ENCODE measurements around the gene KCNN1. TPM values are rescaled to one million over a fixed set of nuclear protein-coding genes. Genes with fewer than 3 reads are reported as not detected.
A peak's percentile ranks its signal among the peaks of the same experiment; 100 is the strongest.
"Not testable (repeated sequence)": the region's sequence is repeated elsewhere in the genome, so short reads cannot be mapped to it uniquely, and the experiment has no call there.

KCNN1 gene
- total RNA-seq, 6 experiments from 2014 or later, result not detected

DNA sequence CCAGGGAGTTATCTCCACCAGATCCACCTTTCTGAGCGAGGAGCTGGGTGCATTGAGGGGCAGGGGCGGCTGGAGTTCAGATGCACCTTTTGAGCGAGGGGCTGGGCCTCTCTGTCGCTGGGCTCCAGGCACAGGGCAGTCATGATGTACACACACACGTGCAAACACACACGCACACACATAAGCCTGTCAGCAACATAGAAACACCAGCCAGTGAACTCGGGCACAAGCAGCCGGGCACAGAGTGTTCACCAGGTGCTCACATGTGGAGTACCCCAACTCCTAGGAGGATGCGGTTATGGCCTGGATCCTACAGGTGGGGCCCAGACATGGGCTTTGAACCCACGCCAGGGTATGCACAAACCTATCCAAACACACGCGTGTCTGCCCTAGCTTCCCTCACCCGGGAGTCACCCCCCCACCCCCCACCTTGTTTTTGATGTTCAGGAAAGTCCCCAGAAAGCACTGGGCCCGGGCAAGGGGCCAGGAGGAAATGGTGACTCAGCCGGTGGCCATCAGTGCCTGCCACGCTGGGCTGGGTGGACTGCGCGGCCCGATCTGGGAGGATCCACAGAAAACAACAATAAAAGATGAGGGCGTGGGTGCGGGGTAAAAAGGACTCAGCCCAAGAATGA, 54.3 kb downstream of the KCNN1 start:
- H3K27me3 Mint-ChIP-seq (ENCODE audit: insufficient read depth), result peaks cover 2% of the 10 kb centered on the region; the same call in 1 of the 2 replicates
- peak overlapping the region; percentile 98 for H3K27ac Mint-ChIP-seq
- TF ChIP-seq, protein P1, sequence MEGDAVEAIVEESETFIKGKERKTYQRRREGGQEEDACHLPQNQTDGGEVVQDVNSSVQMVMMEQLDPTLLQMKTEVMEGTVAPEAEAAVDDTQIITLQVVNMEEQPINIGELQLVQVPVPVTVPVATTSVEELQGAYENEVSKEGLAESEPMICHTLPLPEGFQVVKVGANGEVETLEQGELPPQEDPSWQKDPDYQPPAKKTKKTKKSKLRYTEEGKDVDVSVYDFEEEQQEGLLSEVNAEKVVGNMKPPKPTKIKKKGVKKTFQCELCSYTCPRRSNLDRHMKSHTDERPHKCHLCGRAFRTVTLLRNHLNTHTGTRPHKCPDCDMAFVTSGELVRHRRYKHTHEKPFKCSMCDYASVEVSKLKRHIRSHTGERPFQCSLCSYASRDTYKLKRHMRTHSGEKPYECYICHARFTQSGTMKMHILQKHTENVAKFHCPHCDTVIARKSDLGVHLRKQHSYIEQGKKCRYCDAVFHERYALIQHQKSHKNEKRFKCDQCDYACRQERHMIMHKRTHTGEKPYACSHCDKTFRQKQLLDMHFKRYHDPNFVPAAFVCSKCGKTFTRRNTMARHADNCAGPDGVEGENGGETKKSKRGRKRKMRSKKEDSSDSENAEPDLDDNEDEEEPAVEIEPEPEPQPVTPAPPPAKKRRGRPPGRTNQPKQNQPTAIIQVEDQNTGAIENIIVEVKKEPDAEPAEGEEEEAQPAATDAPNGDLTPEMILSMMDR (IDR thresholded peaks at IDR 0.05), result no peak
- H3K4me1 Mint-ChIP-seq (ENCODE audit: low read depth), result peaks cover 39% of the 10 kb centered on the region
- H3K9me3 Mint-ChIP-seq, result no peaks in the 10 kb centered on the region
- peak overlapping the region; percentile 76 for H3K4me3 Mint-ChIP-seq
- peak; percentile 77 for DNase-seq
- H3K36me3 Mint-ChIP-seq (ENCODE audit: low read depth), result no peaks in the 10 kb centered on the region; the same call in 1 of the 2 replicates

DNA sequence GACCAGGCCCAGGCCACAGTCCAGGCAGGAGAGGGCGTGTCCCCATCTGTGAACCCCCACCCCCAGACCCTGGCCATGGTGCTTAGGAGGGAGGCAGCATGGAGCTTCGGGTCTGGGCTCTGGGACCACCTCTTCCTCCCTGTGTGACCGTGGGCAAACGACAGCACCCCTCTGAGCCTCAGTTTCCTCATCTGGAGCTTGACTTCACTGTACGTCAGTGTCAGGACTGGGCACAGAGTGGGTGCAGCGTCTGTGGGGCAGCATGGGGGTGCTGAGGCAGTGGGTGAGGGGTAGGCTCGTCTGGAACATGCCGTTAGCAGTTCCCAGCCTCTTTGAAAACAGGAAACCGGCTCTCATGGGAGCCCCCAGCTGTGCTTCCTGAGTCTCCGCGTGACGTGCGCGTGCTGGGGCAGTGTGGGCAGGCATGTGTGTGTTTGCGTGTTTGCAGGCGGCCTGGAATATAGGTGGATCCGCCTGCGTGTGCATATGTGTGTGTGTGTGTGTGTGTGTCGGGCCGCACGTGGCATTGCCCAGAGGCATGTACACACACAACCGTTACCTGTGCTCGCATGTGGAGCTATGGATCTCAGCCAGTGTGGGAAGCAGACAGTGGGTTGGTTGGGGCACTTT, 56.8 kb downstream of the KCNN1 start:
- Mint-ChIP-seq H3K4me3 (no peak overlapping the region), H3K4me1 (ENCODE audit: low read depth) (peaks cover 29% of the 10 kb centered on the region), H3K27ac (no peak overlapping the region), H3K9me3 (no peaks in the 10 kb centered on the region), H3K36me3 (ENCODE audit: low read depth) (no peaks in the 10 kb centered on the region; the same call in 1 of the 2 replicates), H3K27me3 (ENCODE audit: insufficient read depth) (peaks cover 2% of the 10 kb centered on the region; the same call in 1 of the 2 replicates)
- no peak for DNase-seq
- TF ChIP-seq, protein P1 (IDR thresholded peaks at IDR 0.05), result no peak

DNA sequence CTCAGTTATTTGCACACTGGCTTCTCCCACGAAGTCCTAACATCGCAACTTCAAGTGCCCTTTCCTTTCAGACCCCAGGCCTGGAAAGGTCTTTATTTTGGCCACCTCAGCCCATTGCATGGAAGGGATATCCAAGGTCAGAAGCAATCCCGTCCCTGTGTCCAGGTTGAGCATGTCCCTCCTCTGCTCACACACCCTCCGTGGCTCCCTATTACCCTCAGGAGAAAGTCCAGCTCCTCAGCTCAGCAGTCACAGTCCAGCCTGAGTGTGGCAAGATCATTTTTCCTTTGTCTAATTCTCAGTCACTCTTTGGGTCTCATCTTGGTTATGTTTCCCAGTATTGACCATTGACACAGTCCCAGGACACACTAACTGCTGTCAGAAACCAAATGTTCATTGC, 60.2 kb downstream of the KCNN1 start:
- H3K27ac Mint-ChIP-seq, result no peak overlapping the region
- peaks cover 4% of the 10 kb centered on the region for H3K4me1 Mint-ChIP-seq (ENCODE audit: low read depth)
- no peak overlapping the region for H3K4me3 Mint-ChIP-seq
- DNase-seq, result no peak
- TF ChIP-seq, protein P1 (IDR thresholded peaks at IDR 0.05), result no peak
- H3K27me3 Mint-ChIP-seq (ENCODE audit: insufficient read depth), result peaks cover 4% of the 10 kb centered on the region
- H3K9me3 Mint-ChIP-seq, result no peaks in the 10 kb centered on the region
- no peaks in the 10 kb centered on the region; the same call in 1 of the 2 replicates for H3K36me3 Mint-ChIP-seq (ENCODE audit: low read depth)

DNA sequence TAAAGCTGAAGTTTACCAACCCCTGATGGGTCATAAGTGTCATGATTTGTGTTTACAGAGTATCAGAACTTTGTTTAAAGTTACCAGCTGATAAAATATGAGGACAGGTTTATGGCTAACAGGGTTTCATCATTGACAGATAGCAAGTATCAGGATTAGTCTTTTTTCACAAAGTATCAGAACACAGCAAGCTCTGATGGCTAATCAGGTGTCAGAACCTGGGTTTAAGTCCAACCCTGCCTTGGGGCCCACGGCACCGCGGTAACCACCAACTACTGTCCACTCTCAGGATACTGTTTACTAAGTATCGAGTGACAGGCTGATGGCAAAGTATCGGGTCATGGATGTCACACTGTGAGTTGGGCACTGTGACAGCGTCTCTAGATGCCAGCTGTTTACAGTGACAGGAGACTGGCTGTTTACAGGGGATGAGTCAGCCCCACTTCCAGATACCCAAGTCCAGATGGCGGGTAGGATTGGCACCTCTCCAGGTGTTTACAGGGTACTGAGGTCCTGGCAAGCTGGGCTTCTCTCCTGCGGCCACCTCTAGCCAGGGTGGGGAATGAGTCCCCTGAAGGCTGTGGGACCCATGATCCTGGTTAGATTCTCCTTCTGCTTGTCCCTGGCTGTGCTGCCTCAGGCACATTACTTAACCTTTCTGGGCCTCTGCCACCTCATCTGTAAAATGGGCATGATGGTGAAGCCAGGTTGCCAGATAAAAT, 62.9 kb downstream of the KCNN1 start:
- peak; percentile 28 for DNase-seq
- no peaks in the 10 kb centered on the region for H3K36me3 Mint-ChIP-seq (ENCODE audit: low read depth)
- peaks cover 6% of the 10 kb centered on the region for H3K27me3 Mint-ChIP-seq (ENCODE audit: insufficient read depth)
- no peak overlapping the region for H3K27ac Mint-ChIP-seq
- TF ChIP-seq, protein P1 (IDR thresholded peaks at IDR 0.05), result no peak
- no peaks in the 10 kb centered on the region; the same call in 1 of the 2 replicates for H3K4me1 Mint-ChIP-seq (ENCODE audit: low read depth)
- H3K9me3 Mint-ChIP-seq, result no peaks in the 10 kb centered on the region
- H3K4me3 Mint-ChIP-seq, result no peak overlapping the region

DNA sequence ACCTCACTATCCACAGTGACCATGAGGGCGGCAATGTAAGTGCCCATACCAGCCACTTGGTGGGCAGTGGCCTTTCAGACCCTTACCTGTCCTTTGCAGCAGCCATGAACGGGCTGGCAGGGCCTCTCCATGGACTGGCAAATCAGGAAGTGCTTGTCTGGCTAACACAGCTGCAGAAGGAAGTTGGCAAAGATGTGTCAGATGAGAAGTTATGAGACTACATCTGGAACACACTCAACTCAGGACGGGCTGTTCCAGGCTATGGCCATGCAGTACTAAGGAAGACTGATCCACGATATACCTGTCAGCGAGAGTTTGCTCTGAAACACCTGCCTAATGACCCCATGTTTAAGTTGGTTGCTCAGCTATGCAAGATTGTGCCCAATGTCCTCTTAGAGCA, 64.5 kb downstream of the KCNN1 start:
- not testable (repeated sequence) for H3K4me1 Mint-ChIP-seq (ENCODE audit: low read depth)

DNA sequence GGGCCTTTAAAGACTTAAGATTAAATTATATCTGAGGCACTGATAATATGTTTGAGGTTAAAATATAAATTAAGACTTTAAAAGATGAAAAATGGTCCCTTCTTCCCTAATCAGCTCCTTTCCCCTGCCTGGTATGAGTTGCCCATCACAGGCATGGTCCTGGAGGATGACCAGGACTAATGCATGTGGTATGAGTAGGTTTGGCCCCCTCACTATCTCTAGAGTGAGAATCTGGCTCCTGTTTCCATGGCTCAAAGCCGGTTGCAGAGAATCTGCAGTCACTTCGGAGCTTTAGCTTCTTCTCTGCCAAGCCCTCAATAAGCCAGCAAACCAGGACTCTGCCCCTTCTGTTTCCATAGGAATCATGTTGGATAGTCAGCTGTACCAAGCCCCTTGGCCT, 65.2 kb downstream of the KCNN1 start:
- H3K27me3 Mint-ChIP-seq (ENCODE audit: insufficient read depth); H3K4me3 Mint-ChIP-seq; H3K36me3 Mint-ChIP-seq (ENCODE audit: low read depth); H3K4me1 Mint-ChIP-seq (ENCODE audit: low read depth); DNase-seq; H3K9me3 Mint-ChIP-seq; H3K27ac Mint-ChIP-seq: not testable (repeated sequence)

More for the DNA sequence above, 64.5 kb downstream of the KCNN1 start:
- H3K27me3 Mint-ChIP-seq (ENCODE audit: insufficient read depth); H3K4me3 Mint-ChIP-seq; DNase-seq; H3K27ac Mint-ChIP-seq; H3K36me3 Mint-ChIP-seq (ENCODE audit: low read depth); H3K9me3 Mint-ChIP-seq: not testable (repeated sequence)

All from HFFc6 (cell line).